ENCODE data around the gene IFT80. TPM values are rescaled to one million over a fixed set of nuclear protein-coding genes. Genes with fewer than 3 reads are reported as not detected.
"Not testable (repeated sequence)": the region's sequence is repeated elsewhere in the genome, so short reads cannot be mapped to it uniquely, and the experiment has no call there.

The IFT80 gene
- total and polyA plus RNA-seq, 4 experiments from 2014 or later, result 4.1 to 38.8 (median 19.6) TPM

DNA sequence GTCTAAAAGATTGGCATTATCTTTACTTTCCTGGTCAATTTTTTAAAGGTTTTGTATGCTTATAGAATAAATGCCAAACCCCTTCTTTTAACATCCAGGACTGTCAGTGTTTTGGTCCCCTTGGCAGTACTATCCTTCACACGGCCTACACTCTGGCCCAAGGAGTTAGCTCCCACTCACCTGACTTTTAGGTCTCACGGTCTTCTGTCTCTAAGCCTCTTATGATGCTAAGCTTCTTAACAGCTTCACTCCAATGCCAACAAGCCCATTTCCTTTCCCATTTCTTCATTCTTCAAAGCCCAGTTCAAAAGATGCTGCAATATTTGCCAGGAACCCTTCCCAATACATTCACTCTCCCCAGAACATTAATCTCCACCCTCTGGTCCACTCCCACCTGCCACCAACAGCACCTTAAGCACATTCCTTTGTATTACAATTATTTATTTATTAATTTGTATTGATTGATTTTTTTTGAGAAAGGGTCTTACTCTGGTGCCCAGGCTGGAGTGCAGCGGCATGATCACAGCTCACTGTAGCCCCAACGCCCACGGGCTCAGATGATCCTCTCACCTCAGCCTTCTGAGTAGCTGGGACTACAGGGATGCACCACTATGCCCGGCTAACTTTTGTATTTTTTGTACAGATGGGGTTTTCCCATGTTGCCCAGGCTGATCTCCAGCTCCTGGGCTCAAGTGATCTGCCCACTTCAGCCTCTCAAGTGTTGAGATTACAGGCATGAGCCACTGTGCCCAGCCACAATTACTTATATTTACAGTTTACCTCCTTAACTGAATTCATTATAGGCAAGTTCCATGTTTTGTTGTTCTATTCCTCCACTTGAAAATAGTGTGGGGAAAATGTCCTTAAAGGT lies 27.8 kb downstream of the IFT80 start:
- peaks cover 19% of the 10 kb centered on the region for H3K4me1 ChIP-seq (ENCODE audit: insufficient read depth, low read length)
- H3K4me3 Mint-ChIP-seq, result peak overlapping the region in 1 of 8 donors; percentile 21

DNA sequence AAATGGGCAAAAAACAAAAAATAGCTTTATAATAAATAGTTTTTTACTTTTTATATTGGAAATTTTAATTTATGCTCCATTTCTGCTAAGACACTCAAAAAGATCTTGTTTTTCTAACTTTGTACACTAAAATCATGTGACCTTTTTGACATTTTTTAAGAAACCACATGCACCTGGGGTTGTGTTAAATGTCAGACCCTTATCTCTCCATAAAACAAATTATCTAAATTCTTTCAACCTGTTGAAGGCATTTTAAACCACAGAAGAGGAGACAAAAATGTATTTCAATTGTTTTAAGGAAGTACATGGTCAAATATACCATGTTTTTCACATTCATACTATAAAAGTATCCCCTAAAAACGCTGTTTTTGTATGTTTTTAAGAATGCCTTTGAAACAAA lies 29.2 kb downstream of the IFT80 start:
- DNase-seq, result peak in 4 of 5 donors; percentile 36 to 43 (median 39)
- Histone ChIP-seq H3K36me3 (ENCODE audit: insufficient read depth, low read length) (no peaks in the 10 kb centered on the region), H3K27ac (ENCODE audit: low read depth, low read length) (no peak overlapping the region), H3K4me1 (ENCODE audit: insufficient read depth, low read length) (peaks cover 19% of the 10 kb centered on the region), H3K27me3 (ENCODE audit: insufficient read depth, low read length) (no peaks in the 10 kb centered on the region), H3K4me3 (ENCODE audit: low read length in 2 of 2) (no peak overlapping the region), H3K9me3 (ENCODE audit: control insufficient read depth in 1 of 2, low read length in 2 of 2) (no peaks in the 10 kb centered on the region)
- Mint-ChIP-seq H3K4me1 (peaks cover 16 to 29% (median 19%) of the 10 kb centered on the region in 4 donors), H3K36me3 (peaks cover 29 to 57% of the 10 kb centered on the region in 2 donors), H3K4me3 (peak overlapping the region in 7 of 8 donors; percentile 36 to 63 (median 53)), H3K27me3 (no peaks in the 10 kb centered on the region), H3K9me3 (no peaks in the 10 kb centered on the region), H3K27ac (peak overlapping the region in 6 of 7 donors; percentile 31 to 88 (median 44))
- ChIA-PET POLR2A (ENCODE audit: partially characterized antibody) (interaction anchor here (1.0 to 1.5 kb wide), 2 partner anchors 25 to 80 kb away, joined by 3 to 6 read pairs; partner anchors contain the start of gene TRIM59), CTCF (ENCODE audit: partially characterized antibody) (interaction anchor here (1.0 to 1.2 kb wide), 2 partner anchors 29 to 381 kb away, joined by 3 read pairs; partner anchors contain the start of genes IFT80 and IL12A)
- intact Hi-C loops (cut with micrococcal nuclease), result loop anchor here (2.0 kb wide), 1 partner anchor 29 kb away; the partner anchor contains the start of genes IFT80 and SMC4

More for the DNA sequence above, 27.8 kb downstream of the IFT80 start:
- Histone ChIP-seq H3K27me3 (ENCODE audit: insufficient read depth, low read length) (no peaks in the 10 kb centered on the region), H3K9me3 (ENCODE audit: control insufficient read depth in 1 of 2, low read length in 2 of 2) (no peaks in the 10 kb centered on the region), H3K4me3 (ENCODE audit: low read length in 2 of 2) (no peak overlapping the region), H3K36me3 (ENCODE audit: insufficient read depth, low read length) (peaks cover 7% of the 10 kb centered on the region), H3K27ac (ENCODE audit: low read depth, low read length) (no peak overlapping the region)
- Mint-ChIP-seq H3K9me3 (no peaks in the 10 kb centered on the region), H3K27ac (peak overlapping the region in 4 of 7 donors; percentile 2 to 48 (median 26)), H3K4me1 (peaks cover 16 to 29% (median 19%) of the 10 kb centered on the region in 4 donors), H3K27me3 (no peaks in the 10 kb centered on the region), H3K36me3 (peaks cover 31 to 53% of the 10 kb centered on the region in 2 donors)
- CTCF ChIA-PET (ENCODE audit: partially characterized antibody), result no interaction called here
- intact Hi-C loops (cut with micrococcal nuclease), result loop anchor here (2.0 kb wide), 1 partner anchor 28 kb away; the partner anchor contains the start of genes IFT80 and SMC4
- DNase-seq, result no peak
- POLR2A ChIA-PET (ENCODE audit: partially characterized antibody), result interaction anchor here (1.5 kb wide), 1 partner anchor 78 kb away, joined by 6 read pairs; the partner anchor contains the start of gene TRIM59

- Mint-ChIP-seq H3K27me3 (no peaks in the 10 kb centered on the region), H3K36me3 (peaks cover 25 to 55% of the 10 kb centered on the region in 2 donors), H3K4me3 (peak overlapping the region in 3 of 8 donors; percentile 8 to 56 (median 31)), H3K9me3 (no peaks in the 10 kb centered on the region), H3K4me1 (peaks cover 15 to 29% (median 19%) of the 10 kb centered on the region in 4 donors), H3K27ac (peak overlapping the region in 3 of 7 donors; percentile 21 to 53 (median 46))
- Histone ChIP-seq H3K4me3 (ENCODE audit: low read length in 2 of 2) (no peak overlapping the region), H3K4me1 (ENCODE audit: insufficient read depth, low read length) (peaks cover 19% of the 10 kb centered on the region), H3K9me3 (ENCODE audit: control insufficient read depth in 1 of 2, low read length in 2 of 2) (no peaks in the 10 kb centered on the region), H3K27ac (ENCODE audit: low read depth, low read length) (no peak overlapping the region), H3K36me3 (ENCODE audit: insufficient read depth, low read length) (no peaks in the 10 kb centered on the region), H3K27me3 (ENCODE audit: insufficient read depth, low read length) (no peaks in the 10 kb centered on the region)
- POLR2A ChIA-PET (ENCODE audit: partially characterized antibody), result interaction anchor here (1.2 kb wide), 1 partner anchor 10 kb away, joined by 3 read pairs; no protein-coding TSS in a partner anchor
- intact Hi-C loops (cut with micrococcal nuclease), result no loop called here
- CTCF ChIA-PET (ENCODE audit: partially characterized antibody), result interaction anchor here (1.2 kb wide), 1 partner anchor 380 kb away, joined by 3 read pairs; the partner anchor contains the start of gene IL12A
- peak; percentile 14 to 45 (median 28) for DNase-seq
These were observed 30.2 kb downstream of the IFT80 start for GRCh38 chr3:160368804-160369203.

DNA sequence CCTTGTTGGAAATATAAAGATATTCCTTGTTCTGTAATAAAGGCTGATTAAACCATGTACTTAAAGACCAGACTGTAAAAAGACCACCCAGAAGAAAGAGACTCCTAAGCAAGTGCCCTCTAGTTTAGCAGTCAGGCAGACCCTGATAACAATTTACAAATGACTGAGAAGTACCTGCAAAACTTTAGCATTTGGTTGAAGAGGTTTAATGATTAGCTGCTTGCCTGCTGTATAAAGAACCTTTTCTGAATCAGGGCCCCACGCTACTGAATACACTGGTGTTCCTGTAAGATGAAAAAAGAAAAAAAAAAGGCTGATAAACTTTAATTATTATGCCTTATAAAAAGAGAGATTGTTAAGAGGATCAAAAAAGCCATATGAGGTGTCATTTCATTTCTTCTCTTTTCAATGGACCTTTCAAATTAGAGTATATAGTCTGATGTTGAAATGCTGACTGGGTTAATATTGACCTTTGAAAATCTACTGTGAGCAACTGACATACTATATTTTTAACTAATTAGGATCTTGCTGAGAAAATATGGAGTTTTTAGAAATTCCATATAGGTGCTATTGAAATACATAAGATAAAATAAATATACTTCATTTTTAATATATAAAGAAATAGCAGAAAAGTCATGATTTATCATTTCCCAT lies 33.0 kb downstream of the IFT80 start:
- H3K4me1 Mint-ChIP-seq, result peaks cover 13 to 25% (median 19%) of the 10 kb centered on the region in 4 donors
- no peaks in the 10 kb centered on the region for H3K27me3 ChIP-seq (ENCODE audit: insufficient read depth, low read length)
- intact Hi-C loops (cut with micrococcal nuclease), result no loop called here
- H3K9me3 Mint-ChIP-seq, result no peaks in the 10 kb centered on the region
- H3K4me1 ChIP-seq (ENCODE audit: insufficient read depth, low read length), result peaks cover 19% of the 10 kb centered on the region
- no peaks in the 10 kb centered on the region for H3K9me3 ChIP-seq (ENCODE audit: control insufficient read depth in 1 of 2, low read length in 2 of 2)
- no peak overlapping the region for H3K4me3 Mint-ChIP-seq
- H3K27me3 Mint-ChIP-seq, result no peaks in the 10 kb centered on the region
- no peak overlapping the region for H3K4me3 ChIP-seq (ENCODE audit: low read length in 2 of 2)
- ChIA-PET CTCF (ENCODE audit: partially characterized antibody) (no interaction called here), POLR2A (ENCODE audit: partially characterized antibody) (no interaction called here)
- DNase-seq, result no peak
- H3K36me3 Mint-ChIP-seq, result peaks cover 34 to 58% of the 10 kb centered on the region in 2 donors
- no peak overlapping the region for H3K27ac Mint-ChIP-seq
- H3K36me3 ChIP-seq (ENCODE audit: insufficient read depth, low read length), result no peaks in the 10 kb centered on the region
- no peak overlapping the region for H3K27ac ChIP-seq (ENCODE audit: low read depth, low read length)

DNA sequence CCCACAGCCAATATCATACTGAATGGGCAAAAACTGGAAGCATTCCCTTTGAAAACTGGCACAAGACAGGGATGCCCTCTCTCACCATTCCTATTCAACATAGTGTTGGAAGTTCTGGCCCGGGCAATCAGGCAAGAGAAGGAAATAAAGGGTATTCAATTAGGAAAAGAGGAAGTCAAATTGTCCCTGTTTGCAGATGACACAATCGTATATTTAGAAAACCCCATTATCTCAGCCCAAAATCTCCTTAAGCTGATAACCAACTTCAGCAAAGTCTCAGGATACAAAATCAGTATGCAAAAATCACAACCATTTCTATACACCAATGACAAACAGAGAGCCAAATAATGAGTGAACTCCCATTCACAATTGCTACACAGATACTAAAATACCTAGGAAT lies 36.1 kb downstream of the IFT80 start:
- H3K27me3 Mint-ChIP-seq; H3K9me3 ChIP-seq (ENCODE audit: control insufficient read depth in 1 of 2, low read length in 2 of 2); intact Hi-C loops (cut with micrococcal nuclease); H3K27ac Mint-ChIP-seq; H3K27me3 ChIP-seq (ENCODE audit: insufficient read depth, low read length); H3K36me3 ChIP-seq (ENCODE audit: insufficient read depth, low read length); H3K4me3 Mint-ChIP-seq; H3K4me1 ChIP-seq (ENCODE audit: insufficient read depth, low read length); H3K4me1 Mint-ChIP-seq; H3K9me3 Mint-ChIP-seq; DNase-seq; POLR2A ChIA-PET (ENCODE audit: partially characterized antibody); CTCF ChIA-PET (ENCODE audit: partially characterized antibody); H3K4me3 ChIP-seq (ENCODE audit: low read length in 2 of 2); H3K27ac ChIP-seq (ENCODE audit: low read depth, low read length): not testable (repeated sequence)
- peaks cover 47 to 61% of the 10 kb centered on the region in 2 donors for H3K36me3 Mint-ChIP-seq

GRCh38 chr3:160355826-160356225 lies 43.2 kb downstream of the IFT80 start:
- no peak overlapping the region for H3K4me3 ChIP-seq (ENCODE audit: low read length in 2 of 2)
- intact Hi-C loops (cut with micrococcal nuclease), result no loop called here
- no peak overlapping the region for H3K27ac ChIP-seq (ENCODE audit: low read depth, low read length)
- H3K27me3 ChIP-seq (ENCODE audit: insufficient read depth, low read length), result no peaks in the 10 kb centered on the region
- ChIA-PET POLR2A (ENCODE audit: partially characterized antibody) (no interaction called here), CTCF (ENCODE audit: partially characterized antibody) (no interaction called here)
- no peaks in the 10 kb centered on the region for H3K36me3 ChIP-seq (ENCODE audit: insufficient read depth, low read length)
- Mint-ChIP-seq H3K4me3 (no peak overlapping the region), H3K27ac (no peak overlapping the region), H3K36me3 (peaks cover 32 to 34% of the 10 kb centered on the region in 2 donors), H3K4me1 (peaks cover 0 to 2% (median 0%) of the 10 kb centered on the region in 4 donors), H3K9me3 (no peaks in the 10 kb centered on the region), H3K27me3 (no peaks in the 10 kb centered on the region)
- no peaks in the 10 kb centered on the region for H3K4me1 ChIP-seq (ENCODE audit: insufficient read depth, low read length)
- H3K9me3 ChIP-seq (ENCODE audit: control insufficient read depth in 1 of 2, low read length in 2 of 2), result no peaks in the 10 kb centered on the region
- no peak for DNase-seq

DNA sequence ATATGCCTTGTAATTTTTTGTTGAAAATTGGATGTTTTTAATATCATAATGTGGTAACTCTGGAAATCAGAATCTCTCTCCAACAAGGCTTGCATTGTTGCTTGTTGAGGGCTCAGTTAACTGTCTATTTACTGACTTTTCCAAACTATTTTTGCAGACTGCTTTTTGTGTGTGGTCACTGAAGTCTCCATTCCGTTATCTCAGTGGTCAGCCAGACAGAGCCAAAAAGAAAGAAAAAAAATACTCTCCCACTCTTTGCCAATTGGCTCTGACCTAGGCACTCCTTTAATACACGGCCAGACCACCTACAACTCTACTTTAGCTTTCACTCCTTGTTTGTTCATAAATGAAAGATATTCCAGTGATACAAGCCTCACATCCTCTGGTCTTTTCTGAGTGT lies 52.5 kb downstream of the IFT80 start:
- ChIA-PET POLR2A (ENCODE audit: partially characterized antibody) (no interaction called here), CTCF (ENCODE audit: partially characterized antibody) (no interaction called here)
- intact Hi-C loops (cut with micrococcal nuclease), result no loop called here
- no peaks in the 10 kb centered on the region for H3K4me1 Mint-ChIP-seq
- no peaks in the 10 kb centered on the region for H3K27me3 ChIP-seq (ENCODE audit: insufficient read depth, low read length)
- DNase-seq, result no peak
- no peak overlapping the region for H3K4me3 ChIP-seq (ENCODE audit: low read length in 2 of 2)
- no peaks in the 10 kb centered on the region for H3K9me3 ChIP-seq (ENCODE audit: control insufficient read depth in 1 of 2, low read length in 2 of 2)
- H3K4me3 Mint-ChIP-seq, result no peak overlapping the region
- no peaks in the 10 kb centered on the region for H3K9me3 Mint-ChIP-seq
- peaks cover 9 to 19% of the 10 kb centered on the region in 2 donors for H3K36me3 Mint-ChIP-seq
- no peaks in the 10 kb centered on the region for H3K36me3 ChIP-seq (ENCODE audit: insufficient read depth, low read length)
- no peaks in the 10 kb centered on the region for H3K4me1 ChIP-seq (ENCODE audit: insufficient read depth, low read length)
- H3K27ac ChIP-seq (ENCODE audit: low read depth, low read length), result no peak overlapping the region
- H3K27me3 Mint-ChIP-seq, result no peaks in the 10 kb centered on the region
- no peak overlapping the region for H3K27ac Mint-ChIP-seq
